ENCODE data around the gene CHD6. TPM values are rescaled to one million over a fixed set of nuclear protein-coding genes. Genes with fewer than 3 reads are reported as not detected.

The CHD6 gene
- total RNA-seq, 1 experiment from 2014 or later, result 27.2 TPM

- no peaks in the 10 kb centered on the region for H3K27me3 Mint-ChIP-seq (ENCODE audit: insufficient read depth, unreplicated experiment)
These were observed 111.8 kb downstream of the CHD6 start for GRCh38 chr20:41506192-41506915.

GRCh38 chr20:41505184-41505583 is 113.0 kb downstream of the CHD6 start:
- TF ChIP-seq CTCF (IDR thresholded peaks at IDR 0.05; ENCODE audit: unreplicated experiment), result no peak
- no TSS peak for BruUV-seq (replicated peaks)
- Mint-ChIP-seq H3K27ac (ENCODE audit: low read depth, unreplicated experiment) (no peak overlapping the region), H3K9me3 (ENCODE audit: unreplicated experiment) (no peaks in the 10 kb centered on the region), H3K4me3 (ENCODE audit: unreplicated experiment) (no peak overlapping the region), H3K4me1 (ENCODE audit: insufficient read depth, unreplicated experiment) (no peaks in the 10 kb centered on the region), H3K36me3 (ENCODE audit: insufficient read depth, unreplicated experiment) (peaks cover 27% of the 10 kb centered on the region), H3K27me3 (ENCODE audit: insufficient read depth, unreplicated experiment) (no peaks in the 10 kb centered on the region)
- CTCF ChIA-PET, result interaction anchor here (0.7 to 1.2 kb wide), 3 partner anchors 11 to 791 kb away, joined by 3 read pairs; no protein-coding TSS in a partner anchor
- POLR2A ChIA-PET, result interaction anchor here (0.6 kb wide), 1 partner anchor 1610 kb away, joined by 3 read pairs; no protein-coding TSS in a partner anchor
- no peak for DNase-seq (ENCODE audit: unreplicated experiment)
- intact Hi-C loops (cut with micrococcal nuclease), result no loop called here

More at GRCh38 chr20:41506192-41506915, 111.8 kb downstream of the CHD6 start:
- H3K27ac Mint-ChIP-seq (ENCODE audit: low read depth, unreplicated experiment), result no peak overlapping the region
- ChIA-PET CTCF (no interaction called here), POLR2A (interaction anchor here (0.6 kb wide), 1 partner anchor 1967 kb away, joined by 3 read pairs; no protein-coding TSS in a partner anchor)
- DNase-seq (ENCODE audit: unreplicated experiment), result no peak
- intact Hi-C loops (cut with micrococcal nuclease), result no loop called here
- peaks cover 30% of the 10 kb centered on the region for H3K36me3 Mint-ChIP-seq (ENCODE audit: insufficient read depth, unreplicated experiment)
- no peak overlapping the region for H3K4me3 Mint-ChIP-seq (ENCODE audit: unreplicated experiment)
- H3K4me1 Mint-ChIP-seq (ENCODE audit: insufficient read depth, unreplicated experiment), result no peaks in the 10 kb centered on the region
- no TSS peak for BruUV-seq (replicated peaks)
- no peak for TF ChIP-seq CTCF (IDR thresholded peaks at IDR 0.05; ENCODE audit: unreplicated experiment)
- H3K9me3 Mint-ChIP-seq (ENCODE audit: unreplicated experiment), result no peaks in the 10 kb centered on the region

DNA sequence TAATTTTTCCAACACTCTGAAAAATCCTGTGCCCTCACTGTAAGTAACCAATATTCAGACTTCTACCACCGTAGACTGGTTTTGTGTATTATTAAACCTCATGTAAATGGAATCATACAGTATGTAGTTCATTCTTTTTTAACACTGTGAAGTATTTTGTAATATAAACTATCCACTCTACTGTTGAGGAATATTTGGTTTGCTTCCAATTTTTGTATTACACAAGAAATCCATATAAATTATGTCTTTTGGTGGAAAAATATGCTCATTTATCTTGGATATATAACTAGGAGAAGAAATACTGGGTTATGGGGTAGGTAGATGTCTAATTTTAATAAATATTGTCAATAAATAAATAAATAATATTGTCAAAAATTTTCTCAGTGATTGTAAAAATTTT is 116.8 kb downstream of the CHD6 start:
- ChIA-PET POLR2A (no interaction called here), CTCF (no interaction called here)
- Mint-ChIP-seq H3K27ac (ENCODE audit: low read depth, unreplicated experiment) (no peak overlapping the region), H3K4me3 (ENCODE audit: unreplicated experiment) (no peak overlapping the region), H3K9me3 (ENCODE audit: unreplicated experiment) (no peaks in the 10 kb centered on the region), H3K36me3 (ENCODE audit: insufficient read depth, unreplicated experiment) (peaks cover 18% of the 10 kb centered on the region), H3K4me1 (ENCODE audit: insufficient read depth, unreplicated experiment) (no peaks in the 10 kb centered on the region), H3K27me3 (ENCODE audit: insufficient read depth, unreplicated experiment) (no peaks in the 10 kb centered on the region)
- intact Hi-C loops (cut with micrococcal nuclease), result no loop called here
- TF ChIP-seq CTCF (IDR thresholded peaks at IDR 0.05; ENCODE audit: unreplicated experiment), result no peak
- no peak for DNase-seq (ENCODE audit: unreplicated experiment)
- BruUV-seq (replicated peaks), result no TSS peak

GRCh38 chr20:41499961-41500725 is 118.0 kb downstream of the CHD6 start:
- H3K27me3 Mint-ChIP-seq (ENCODE audit: insufficient read depth, unreplicated experiment), result no peaks in the 10 kb centered on the region
- DNase-seq (ENCODE audit: unreplicated experiment), result no peak
- H3K9me3 Mint-ChIP-seq (ENCODE audit: unreplicated experiment), result no peaks in the 10 kb centered on the region
- BruUV-seq (replicated peaks), result no TSS peak
- H3K4me3 Mint-ChIP-seq (ENCODE audit: unreplicated experiment), result no peak overlapping the region
- no peak overlapping the region for H3K27ac Mint-ChIP-seq (ENCODE audit: low read depth, unreplicated experiment)
- H3K36me3 Mint-ChIP-seq (ENCODE audit: insufficient read depth, unreplicated experiment), result peaks cover 16% of the 10 kb centered on the region
- TF ChIP-seq CTCF (IDR thresholded peaks at IDR 0.05; ENCODE audit: unreplicated experiment), result no peak
- intact Hi-C loops (cut with micrococcal nuclease), result no loop called here
- ChIA-PET CTCF (interaction anchor here (0.5 to 0.9 kb wide), 3 partner anchors 10 to 88 kb away, joined by 3 to 4 read pairs (median 4); no protein-coding TSS in a partner anchor), POLR2A (no interaction called here)
- no peaks in the 10 kb centered on the region for H3K4me1 Mint-ChIP-seq (ENCODE audit: insufficient read depth, unreplicated experiment)

Data from MCF 10A (cell line).